Body of pancreas (tissue), 4 donors: ENCODE measurements around the gene DYNC1I1. TPM values are rescaled to one million over a fixed set of nuclear protein-coding genes. Genes with fewer than 3 reads are reported as not detected.

Source experiments
- ATAC-seq: fragments of 150-250 bp; one replicate; pipeline ENCODE4 v1.9.1; 2016
- DNase-seq, 4 donors: peaks; one replicate each; pipeline ENCODE4 v3.0.0-alpha.2; 2019
- H3K27ac ChIP-seq, 4 donors: fragments of 200-600 bp; sonication (generic); 1 replicate in 3 of 4; 2 replicates in 1 of 4; pipeline versions ENCODE4 v1.5.1 to v1.6.1; 2016 to 2019; ENCODE audit warnings: mild to moderate bottlenecking in 1 of 4, mixed read lengths in 1 of 4, moderate library complexity in 1 of 4
- H3K27me3 ChIP-seq, 2 donors: fragments of 200-600 bp; sonication (generic); one replicate each; pipeline ENCODE4 v1.6.0; 2016; ENCODE audit warnings: mild to moderate bottlenecking in 1 of 2
- H3K36me3 ChIP-seq, 2 donors: fragments of 200-600 bp; sonication (generic); replicated peaks in 1 of 2; 2 replicates each; pipeline ENCODE4 v1.5.1; 2016; ENCODE audit warnings: low read depth in 2 of 2; ENCODE audit not compliant: insufficient read depth in 1 of 2
- H3K4me1 ChIP-seq: fragments of 200-600 bp; sonication (generic); one replicate; pipeline ENCODE4 v1.6.0; 2016
- H3K4me3 ChIP-seq, 2 donors: fragments of 200-600 bp; sonication (generic); 1 replicate in 1 of 2; 2 replicates in 1 of 2; pipeline ENCODE4 v1.5.1; 2016 to 2019
- H3K9me3 ChIP-seq, 3 donors: fragments of 200-600 bp; sonication (generic); 1 replicate in 2 of 3; 2 replicates in 1 of 3; pipeline ENCODE4 v1.5.1; 2016
- CTCF ChIP-seq, 7 experiments: fragments of 450-650 bp in 4 of 7; fragments of 200-600 bp in 3 of 7; sonication (generic) in 3 of 7; IDR thresholded peaks; one replicate each; pipeline ENCODE4 v1.5.1; 2016 to 2019; ENCODE audit warnings: antibody characterized with exemption in 7 of 7
- POLR2A ChIP-seq, 3 donors: fragments of 450-650 bp; IDR thresholded peaks; one replicate each; pipeline ENCODE4 v1.6.1; 2016; ENCODE audit warnings: antibody characterized with exemption in 3 of 3, mild to moderate bottlenecking in 2 of 3
- WGBS, 2 donors: methylation state at CpG; one replicate each; pipeline ENCODE4 v1.1.5; 2017; 5-methylcytosine and 5-hydroxymethylcytosine counted together
- intact Hi-C: fragments of 100-400 bp; cut with DNase I; formaldehyde crosslinking; loops from one replicate; pipeline ENCODE4 v1.15.1; 2023
- total RNA-seq, 2 donors: library from RNA; depleted of rRNA; stranded (reverse); fragments of >200 nt; gene quantifications; one replicate each; pipeline ENCODE4 v1.1.0, GENCODE V29; 2016

DYNC1I1 gene
- 1 to 10 TPM; 1.3 to 4.2 TPM for total RNA-seq

GRCh38 chr7:95772298-95772770 lies at the start of gene DYNC1I1:
Gene DYNC1I1, plus strand, starts transcription at chr7:95772554. Its CDS starts 32,176 bp downstream, at chr7:95804730.
- DNase-seq (peak; percentile 61 to 80 (median 71)), ATAC-seq (peak; percentile 84)
- H3K27me3 ChIP-seq: no peaks in the 10 kb centered on the region
- 0% methylated on average over 2 to 35 of the region's 49 CpGs for WGBS, 2 donors
- H3K4me3 ChIP-seq: peak within 1 kb of the TSS; percentile 13 to 28
- H3K27ac ChIP-seq: no peak within 1 kb of the TSS
- intact Hi-C loops: no loop called here
- H3K36me3 ChIP-seq: no peaks in the 10 kb centered on the region
- peaks cover 7% of the 10 kb centered on the region for H3K4me1 ChIP-seq
- H3K9me3 ChIP-seq: no peaks in the 10 kb centered on the region
- TF ChIP-seq POLR2A (IDR thresholded peaks at IDR 0.05): peak; percentile 17 to 22 (median 17)
- TF ChIP-seq CTCF (IDR thresholded peaks at IDR 0.05): no peak

GRCh38 chr7:95723583-95724180 lies 48.7 kb upstream of the DYNC1I1 start:
- Histone ChIP-seq H3K36me3 (no peaks in the 10 kb centered on the region), H3K27me3 (no peaks in the 10 kb centered on the region), H3K27ac (no peak overlapping the region), H3K4me3 (no peak overlapping the region), H3K9me3 (no peaks in the 10 kb centered on the region), H3K4me1 (no peaks in the 10 kb centered on the region)
- peak; percentile 73 for ATAC-seq
- TF ChIP-seq CTCF (IDR thresholded peaks at IDR 0.05): peak in 6 of 7 experiments; percentile 33 to 82 (median 60)
- no peak for TF ChIP-seq POLR2A (IDR thresholded peaks at IDR 0.05)
- intact Hi-C loops: loop anchor here (5.0 kb wide), 1 partner anchor 144 kb away; no protein-coding TSS in a partner anchor
- 1 to 4% methylated on average over 2 of the region's 2 CpGs for WGBS, 2 donors
- peak; percentile 39 to 57 (median 54) for DNase-seq

- WGBS, 2 donors: 74 to 78% methylated on average over 1 of the region's 1 CpG
- no peaks in the 10 kb centered on the region for H3K27me3 ChIP-seq
- H3K4me1 ChIP-seq: no peaks in the 10 kb centered on the region
- DNase-seq: no peak
- H3K4me3 ChIP-seq: no peak overlapping the region
- H3K27ac ChIP-seq: no peak overlapping the region
- TF ChIP-seq POLR2A (IDR thresholded peaks at IDR 0.05) (no peak), CTCF (IDR thresholded peaks at IDR 0.05) (no peak)
- no peak for ATAC-seq
- intact Hi-C loops: no loop called here
- H3K9me3 ChIP-seq: no peaks in the 10 kb centered on the region
- H3K36me3 ChIP-seq: no peaks in the 10 kb centered on the region
Measured at GRCh38 chr7:95725205-95725604, 47.1 kb upstream of the DYNC1I1 start.

GRCh38 chr7:95730493-95731280 lies 41.7 kb upstream of the DYNC1I1 start:
- DNase-seq (peak; percentile 23 to 52 (median 33)), ATAC-seq (no peak)
- no peaks in the 10 kb centered on the region for H3K27me3 ChIP-seq
- 55 to 59% methylated on average over 4 of the region's 4 CpGs for WGBS, 2 donors
- H3K36me3 ChIP-seq: no peaks in the 10 kb centered on the region
- TF ChIP-seq CTCF (IDR thresholded peaks at IDR 0.05) (no peak), POLR2A (IDR thresholded peaks at IDR 0.05) (no peak)
- no peak overlapping the region for H3K27ac ChIP-seq
- intact Hi-C loops: loop anchor here (10.0 kb wide), 1 partner anchor 1754 kb away; no protein-coding TSS in a partner anchor
- no peaks in the 10 kb centered on the region for H3K9me3 ChIP-seq
- no peak overlapping the region for H3K4me3 ChIP-seq
- H3K4me1 ChIP-seq: no peaks in the 10 kb centered on the region
